Renal cortex interstitium (tissue), 11 donors: ENCODE measurements around the gene PABPC1L. TPM values are rescaled to one million over a fixed set of nuclear protein-coding genes. Genes with fewer than 3 reads are reported as not detected.

Source experiments
- DNase-seq, 11 donors: peaks; one replicate each; pipeline ENCODE4 v3.0.0-alpha.2; 2013; ENCODE audit warnings: low read depth in 9 of 11, low spot score in 4 of 11; ENCODE audit errors: extremely low read depth in 1 of 11
- polyA plus RNA-seq, 3 donors: library from polyadenylated mRNA; unstranded; fragments of 120-200 nt; gene quantifications; one replicate each; pipeline ENCODE4 v1.2.1, GENCODE V29; 2013; ENCODE audit not compliant: insufficient read length in 3 of 3

Gene PABPC1L
- polyA plus RNA-seq, 3 donors: 59.6 to 104 (median 62.8) TPM

GRCh38 chr20:44888226-44889103 lies 21.4 kb upstream of the PABPC1L start:
- DNase-seq: no peak

- DNase-seq: no peak
Observed at GRCh38 chr20:44891826-44892225, 18.0 kb upstream of the PABPC1L start.

- no peak for DNase-seq
Observed at GRCh38 chr20:44894959-44895358, 14.9 kb upstream of the PABPC1L start.

- DNase-seq: no peak
Observed at GRCh38 chr20:44896583-44896982, 13.3 kb upstream of the PABPC1L start.

GRCh38 chr20:44897133-44897532 lies 12.7 kb upstream of the PABPC1L start:
- no peak for DNase-seq

- no peak for DNase-seq
Observed at GRCh38 chr20:44900231-44900854, 9.5 kb upstream of the PABPC1L start.

- no peak for DNase-seq
Observed at GRCh38 chr20:44901974-44902373, 7.9 kb upstream of the PABPC1L start.

- no peak for DNase-seq
Observed at GRCh38 chr20:44904377-44904776, 5.5 kb upstream of the PABPC1L start.

- no peak for DNase-seq
Observed at GRCh38 chr20:44908987-44909871, 631 bp upstream of the PABPC1L start.

GRCh38 chr20:44910690-44911262 lies 916 bp downstream of the PABPC1L start:
- no peak for DNase-seq

GRCh38 chr20:44911264-44911921 lies 1.5 kb downstream of the PABPC1L start:
- peak in 6 of 11 donors; percentile 26 to 52 (median 37) for DNase-seq

GRCh38 chr20:44912189-44912588 lies 2.3 kb downstream of the PABPC1L start:
- DNase-seq: no peak

GRCh38 chr20:44914924-44915323 lies 5.1 kb downstream of the PABPC1L start:
- DNase-seq: no peak

GRCh38 chr20:44916586-44916985 lies 6.7 kb downstream of the PABPC1L start:
- no peak for DNase-seq

- DNase-seq: no peak
Observed at GRCh38 chr20:44917399-44917798, 7.5 kb downstream of the PABPC1L start.

- no peak for DNase-seq
Observed at GRCh38 chr20:44918342-44918741, 8.5 kb downstream of the PABPC1L start.

GRCh38 chr20:44918761-44919160 lies 8.9 kb downstream of the PABPC1L start:
- DNase-seq: no peak

GRCh38 chr20:44921447-44921846 lies 11.6 kb downstream of the PABPC1L start:
- DNase-seq: no peak

- DNase-seq: no peak
Observed at GRCh38 chr20:44924541-44924940, 14.7 kb downstream of the PABPC1L start.
